Ramos (cell line): ENCODE data around the gene TMEM108.
"Not testable (repeated sequence)": the region's sequence is repeated elsewhere in the genome, so short reads cannot be mapped to it uniquely, and the experiment has no call there.

Source experiments
- in situ Hi-C: fragments of 300-500 bp; cut with MboI; formaldehyde crosslinking; loops from one replicate; pipeline ENCODE4 v1.14.3; 2022; ENCODE audit warnings: low sequenced_read_pairs; ENCODE audit not compliant: unreplicated experiment

TMEM108 gene

GRCh38 chr3:133038089-133038730, at the start of gene TMEM108:
Gene TMEM108, plus strand, starts transcription at chr3:133038391.
- in situ Hi-C loops = no loop called here

DNA sequence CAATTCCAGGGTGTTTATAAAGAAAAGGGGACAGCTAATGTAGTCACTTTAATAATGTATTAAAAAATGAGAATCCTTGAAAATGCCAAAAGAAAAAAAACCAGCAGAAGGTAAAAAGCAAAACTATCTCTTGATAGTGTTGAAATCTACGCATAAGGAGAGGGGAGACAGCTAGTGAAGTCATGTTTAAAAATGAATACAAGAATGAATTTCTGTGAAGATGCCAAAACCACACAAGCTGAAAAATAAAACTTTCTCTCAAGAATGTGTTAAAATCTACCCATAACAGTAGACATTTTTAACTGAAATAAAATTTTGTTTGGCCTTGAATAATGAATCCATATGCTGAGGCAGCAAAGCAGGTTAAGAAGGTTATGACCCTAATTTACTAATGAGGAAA, 42.2 kb upstream of the TMEM108 start:
- in situ Hi-C loops = no loop called here

GRCh38 chr3:132997404-132998185, 40.6 kb upstream of the TMEM108 start:
- in situ Hi-C loops = no loop called here

GRCh38 chr3:133005032-133005431, 33.2 kb upstream of the TMEM108 start:
- in situ Hi-C loops = not testable (repeated sequence)

DNA sequence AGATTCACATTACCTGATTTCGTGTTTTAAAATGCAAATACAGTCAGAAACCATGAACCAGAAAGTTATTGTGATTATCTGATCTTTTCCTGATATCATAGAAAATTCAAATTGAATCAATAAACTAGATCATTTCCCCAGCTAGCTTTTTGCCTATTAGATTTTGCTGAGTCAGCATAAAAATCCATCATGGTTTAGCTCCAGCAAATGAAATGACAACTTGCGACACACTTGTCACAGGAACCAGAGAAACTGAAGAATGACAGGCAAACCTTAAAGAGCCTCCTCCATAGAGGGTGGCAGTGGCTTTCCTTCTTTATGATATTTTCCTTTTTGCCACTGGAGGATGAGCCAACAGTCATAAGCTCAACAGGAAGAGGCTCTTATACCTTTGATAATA, 30.6 kb upstream of the TMEM108 start:
- in situ Hi-C loops = no loop called here

- in situ Hi-C loops = no loop called here
These were observed 23.9 kb upstream of the TMEM108 start for GRCh38 chr3:133014325-133014724.

GRCh38 chr3:133015573-133015972, 22.6 kb upstream of the TMEM108 start:
- in situ Hi-C loops = not testable (repeated sequence)

DNA sequence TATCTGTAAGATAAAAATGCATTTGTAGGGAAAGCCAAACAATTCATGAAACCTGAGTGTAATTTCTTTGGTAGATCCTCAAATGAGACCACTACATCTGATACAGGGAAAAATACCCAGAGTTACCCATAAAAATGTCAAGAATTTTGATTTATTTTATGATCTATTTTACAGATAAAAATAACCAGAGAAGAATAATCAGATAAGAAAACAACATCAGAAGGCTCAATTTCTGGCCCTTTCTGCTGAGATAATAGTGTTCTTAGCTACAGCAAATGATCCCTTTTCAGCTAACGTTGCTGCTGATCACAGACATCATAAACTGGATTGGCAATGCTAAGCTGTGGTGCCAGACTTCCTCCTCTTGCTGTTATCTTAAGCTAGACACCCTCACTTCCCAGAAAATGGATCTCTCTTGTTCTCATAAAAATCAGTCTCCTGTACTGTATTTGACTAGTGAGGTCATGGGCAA, 21.3 kb upstream of the TMEM108 start:
- in situ Hi-C loops = no loop called here

- in situ Hi-C loops = no loop called here
These were observed 19.3 kb upstream of the TMEM108 start for GRCh38 chr3:133018921-133019320.

DNA sequence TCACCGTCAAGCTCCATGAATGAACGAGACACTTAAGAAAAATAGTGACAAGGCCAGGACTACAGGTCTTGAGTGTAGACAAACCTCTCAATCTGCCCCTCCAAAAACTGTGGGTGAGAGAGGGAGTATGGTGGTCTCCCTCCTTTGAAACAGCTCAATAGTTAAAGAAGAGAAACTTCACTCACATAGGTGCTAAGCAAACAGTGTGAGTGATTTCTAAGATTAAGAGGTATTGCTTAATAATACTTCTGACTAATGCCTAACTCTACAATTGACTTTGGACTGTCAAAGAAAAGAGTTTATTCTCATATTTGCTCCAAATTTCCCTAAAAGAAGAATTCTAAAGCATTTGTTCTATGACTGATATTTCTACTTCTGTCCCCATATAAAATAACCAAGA, 17.0 kb upstream of the TMEM108 start:
- in situ Hi-C loops = no loop called here

DNA sequence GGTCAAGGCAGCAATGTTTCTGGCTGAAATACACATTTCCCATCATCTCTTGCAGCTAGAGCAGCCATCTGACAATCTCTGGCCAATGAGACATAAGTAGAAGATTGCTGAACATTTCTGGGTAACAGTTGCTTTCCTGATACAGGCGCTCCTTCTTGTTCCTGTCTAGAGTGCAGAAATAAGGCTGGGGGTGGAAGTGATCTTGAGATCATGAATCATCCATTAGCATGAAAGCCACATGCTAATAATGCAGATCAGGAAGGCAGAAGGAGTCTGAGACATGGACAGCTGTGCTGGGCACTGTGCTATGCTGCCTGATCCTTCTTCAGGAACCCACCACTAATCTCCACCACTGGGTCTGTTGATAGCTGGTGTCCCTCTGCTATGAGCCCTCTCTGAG, 14.8 kb upstream of the TMEM108 start:
- in situ Hi-C loops = no loop called here

GRCh38 chr3:133025546-133025945, 12.6 kb upstream of the TMEM108 start:
- in situ Hi-C loops = no loop called here

DNA sequence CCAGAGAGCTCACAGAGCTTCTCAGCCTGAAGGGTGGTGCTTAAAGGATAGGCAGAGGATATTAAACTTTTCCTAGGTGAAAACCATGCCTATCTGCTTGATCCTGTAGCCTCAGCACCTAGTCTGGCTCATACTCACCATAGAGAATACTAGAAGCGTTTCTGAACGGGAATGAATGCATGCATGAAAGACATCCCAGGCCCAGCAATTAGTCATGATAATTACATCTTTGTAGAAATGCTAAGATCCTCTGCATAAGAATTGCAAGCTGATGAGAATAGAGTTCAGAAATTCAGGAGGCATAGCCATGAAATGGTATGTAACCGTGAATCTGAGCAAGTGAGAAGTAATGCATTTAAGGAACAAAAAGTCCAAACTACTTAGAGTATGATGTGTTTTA, 5.9 kb upstream of the TMEM108 start:
- in situ Hi-C loops = no loop called here

DNA sequence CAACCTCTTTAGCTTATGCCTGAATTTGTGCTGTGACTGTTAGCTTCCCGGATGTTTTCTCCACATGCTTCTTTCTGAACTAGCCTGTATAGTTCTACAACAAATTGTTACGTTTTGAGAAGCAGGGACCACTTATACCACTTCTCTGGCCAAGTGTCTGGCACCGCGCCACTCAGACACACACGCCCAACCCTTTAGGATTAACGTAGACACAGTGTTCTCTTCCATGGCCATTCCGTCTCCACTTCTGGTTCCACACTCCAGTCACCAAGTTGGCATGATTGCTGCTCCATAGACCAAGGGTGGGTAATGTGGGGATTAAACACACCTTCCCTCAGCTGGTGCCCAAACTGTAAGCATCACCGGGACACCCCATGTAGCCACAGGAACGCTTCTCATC, 755 bp upstream of the TMEM108 start:
- in situ Hi-C loops = no loop called here

DNA sequence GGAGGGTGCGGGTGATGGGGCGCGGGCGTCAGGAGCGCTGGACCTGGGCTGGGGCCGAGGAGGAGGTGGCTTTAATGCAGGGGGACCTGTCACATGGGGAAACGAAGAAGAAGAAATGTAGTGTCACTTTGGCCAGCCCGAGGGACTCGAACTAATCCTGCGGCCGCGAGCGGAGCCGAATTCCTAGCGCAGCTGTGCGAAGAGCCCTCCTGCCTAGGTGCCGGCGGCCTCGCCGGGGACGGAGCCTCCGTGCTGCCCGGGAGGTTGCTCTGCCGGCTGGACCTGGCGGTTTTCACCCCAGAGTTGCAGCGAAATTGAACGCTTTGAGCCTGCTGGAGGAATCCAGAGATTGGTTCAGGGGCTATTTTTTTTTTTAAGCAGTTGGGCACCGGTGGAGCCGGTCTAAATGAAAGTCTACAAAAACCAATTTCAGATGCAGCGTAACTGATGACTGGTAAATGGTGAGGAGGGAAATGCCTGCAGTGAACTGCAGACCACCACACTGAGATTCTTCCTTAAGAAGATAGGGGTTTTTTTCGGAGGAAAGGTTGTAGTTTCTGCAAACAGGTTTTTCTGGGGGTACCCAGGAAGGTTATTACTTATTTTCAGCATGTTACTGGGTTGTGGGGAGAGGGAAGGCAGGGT, 662 bp downstream of the TMEM108 start:
- in situ Hi-C loops = no loop called here

- in situ Hi-C loops = no loop called here
These were observed 2.7 kb downstream of the TMEM108 start for GRCh38 chr3:133040696-133041523.

DNA sequence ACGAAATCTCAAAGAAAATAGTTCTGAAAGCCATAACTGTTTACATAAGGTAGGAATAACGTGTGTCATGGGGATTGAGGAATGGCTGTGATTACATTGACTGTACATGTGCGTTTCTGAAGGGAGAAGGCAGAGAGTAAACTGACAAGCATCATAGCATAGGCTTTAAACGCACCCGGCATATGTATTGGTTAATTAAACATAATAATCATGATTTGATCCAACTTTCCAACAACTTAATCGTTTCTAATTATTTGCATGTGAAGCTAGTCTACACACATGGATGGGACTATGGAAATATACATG, 3.3 kb downstream of the TMEM108 start:
- in situ Hi-C loops = no loop called here

GRCh38 chr3:133042778-133043177, 4.6 kb downstream of the TMEM108 start:
- in situ Hi-C loops = no loop called here

DNA sequence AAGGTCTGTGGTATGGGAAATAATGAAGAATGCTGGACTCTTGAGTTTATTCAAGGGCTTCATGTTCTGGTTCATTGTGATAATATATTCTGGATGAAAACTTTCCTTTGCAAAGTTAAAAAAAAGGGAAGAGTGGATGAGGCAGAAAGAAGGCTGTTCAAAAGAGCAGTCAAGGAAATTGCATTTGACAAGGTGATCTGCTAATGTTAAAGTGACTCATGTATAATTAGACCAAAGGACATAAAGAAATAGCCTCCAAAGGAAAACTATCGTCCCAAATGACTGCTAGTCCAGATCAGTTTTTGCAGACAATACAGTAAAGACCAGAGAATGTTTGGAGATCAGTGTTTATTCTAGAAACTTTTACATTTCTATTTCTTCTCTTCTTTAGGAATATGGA, 9.8 kb downstream of the TMEM108 start:
- in situ Hi-C loops = no loop called here

DNA sequence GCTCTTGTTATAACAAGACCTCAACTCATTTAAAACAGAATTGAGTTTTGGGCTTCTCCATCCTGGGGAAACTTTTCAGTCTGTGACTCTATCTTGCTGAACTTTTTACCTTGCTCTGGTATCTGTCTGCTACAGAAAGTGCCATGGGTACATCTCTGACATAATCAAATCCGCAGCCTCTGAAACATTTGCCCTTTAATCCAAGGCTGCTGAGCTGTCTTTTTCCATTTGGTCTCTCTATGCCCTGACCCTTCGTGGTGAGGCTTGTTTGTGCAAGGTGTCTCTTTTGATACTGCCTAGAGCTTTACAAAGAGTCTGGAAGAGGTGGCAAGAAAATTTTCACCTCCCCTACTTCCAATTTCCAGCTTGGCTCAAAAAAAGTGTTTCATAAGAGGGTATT, 11.3 kb downstream of the TMEM108 start:
- in situ Hi-C loops = no loop called here

- in situ Hi-C loops = no loop called here
These were observed 12.7 kb downstream of the TMEM108 start for GRCh38 chr3:133050891-133051290.
